Measurements from ENCODE around the gene DYNLRB1. TPM values are rescaled to one million over a fixed set of nuclear protein-coding genes. Genes with fewer than 3 reads are reported as not detected.
A peak's percentile ranks its signal among the peaks of the same experiment; 100 is the strongest.

DYNLRB1 gene
- total and polyA plus RNA-seq, 9 of the 15 experiments (the other 6 are each of a cell fraction or from before 2014, with no cell fraction given) = 48.7 to 358 (median 121) TPM

- Histone ChIP-seq H3K79me2 (ENCODE audit: control insufficient read depth, insufficient read depth, low read length) (no peaks in the 10 kb centered on the region), H3K4me3 (peak overlapping the region; percentile 34), H3K9ac (ENCODE audit: insufficient read depth in 1 of 2, low read depth in 2 of 2, low read length in 2 of 2) (peak overlapping the region; percentile 46 to 87), H3K9me3 (replicated peaks; ENCODE audit: control insufficient read depth, insufficient read depth, low read depth, low read length) (no peaks in the 10 kb centered on the region), H4K20me1 (replicated peaks; ENCODE audit: control insufficient read depth, insufficient read depth, low read length) (no peaks in the 10 kb centered on the region), H3K36me3 (ENCODE audit: control insufficient read depth, insufficient read depth, low read length) (peaks cover 11% of the 10 kb centered on the region; the same call in 1 of the 3 replicates), H3K27me3 (ENCODE audit: control insufficient read depth in 2 of 2, insufficient read depth in 2 of 2, low read length in 2 of 2) (no peaks in the 10 kb centered on the region), H3K9me1 (ENCODE audit: control insufficient read depth, insufficient read depth, low read length) (no peaks in the 10 kb centered on the region), H3K4me2 (ENCODE audit: insufficient read depth, low read length) (peak overlapping the region; percentile 46; the same call in 1 of the 2 replicates), H3K27ac (ENCODE audit: extremely low read depth, low read depth, low read length) (peak overlapping the region; percentile 54; the same call in 2 of the 3 replicates), H2AFZ (ENCODE audit: low read depth, low read length) (0 out of 2 replicates have a peak overlapping the region, but pooled peaks have one; percentile 50), H3K4me1 (replicated peaks in 1 of 2; ENCODE audit: control insufficient read depth in 2 of 2, insufficient read depth in 2 of 2, low read length in 2 of 2) (peaks cover 2 to 19% of the 10 kb centered on the region in 2 experiments; a peak in 3 of 5 replicates)
- TF ChIP-seq ZNF79 (CRISPR knock-in tag; IDR thresholded peaks at IDR 0.05; ENCODE audit: low read depth) = no peak
- TF ChIP-seq PHF20 (IDR thresholded peaks at IDR 0.05; ENCODE audit: partially characterized antibody) = no peak
- intact Hi-C loops (cut with micrococcal nuclease) = no loop called here
- DNase-seq (ENCODE audit: extremely low read depth in 1 of 4, low spot score in 3 of 4) (no peak), ATAC-seq (no peak), FAIRE-seq (no peak)
- CTCF ChIA-PET (ENCODE audit: low intra/inter-chr PET ratio) = no interaction called here
- in situ Hi-C loops (cut with MboI) = no loop called here
- POLR2A ChIA-PET = interaction anchor here (0.6 to 1.5 kb wide), 6 partner anchors 10 to 139 kb away, joined by 3 to 7 read pairs (median 4); no protein-coding TSS in a partner anchor
- 74% methylated on average over 10 of the region's 11 CpGs for WGBS (ENCODE audit: insufficient coverage, low coverage, missing lambda C conversion rate)
- BruUV-seq (replicated peaks) = no TSS peak
Observed at GRCh38 chr20:34557936-34558319, 41.7 kb downstream of the DYNLRB1 start.

GRCh38 chr20:34558320-34559218, 42.3 kb downstream of the DYNLRB1 start, which contains the start of gene MAP1LC3A:
MAP1LC3A (plus strand) TSS chr20:34558718; CDS start chr20:34558869, 151 bp downstream.
- no peaks in the 10 kb centered on the region for H4K20me1 ChIP-seq (replicated peaks; ENCODE audit: control insufficient read depth, insufficient read depth, low read length)
- no peaks in the 10 kb centered on the region for H3K27me3 ChIP-seq (ENCODE audit: control insufficient read depth in 2 of 2, insufficient read depth in 2 of 2, low read length in 2 of 2)
- no peak for FAIRE-seq
- H3K36me3 ChIP-seq (ENCODE audit: control insufficient read depth, insufficient read depth, low read length) = peaks cover 11% of the 10 kb centered on the region; the same call in 1 of the 3 replicates
- in situ Hi-C loops (cut with MboI) (no loop called here), intact Hi-C loops (cut with micrococcal nuclease) (no loop called here)
- H3K9me3 ChIP-seq (replicated peaks; ENCODE audit: control insufficient read depth, insufficient read depth, low read depth, low read length) = no peaks in the 10 kb centered on the region
- peak within 1 kb of the TSS; percentile 34 for H3K4me3 ChIP-seq
- peak within 1 kb of the TSS; percentile 54; the same call in 2 of the 3 replicates for H3K27ac ChIP-seq (ENCODE audit: extremely low read depth, low read depth, low read length)
- no peaks in the 10 kb centered on the region for H3K9me1 ChIP-seq (ENCODE audit: control insufficient read depth, insufficient read depth, low read length)
- 0 out of 2 replicates have a peak within 1 kb of the TSS, but pooled peaks have one; percentile 50 for H2AFZ ChIP-seq (ENCODE audit: low read depth, low read length)
- ChIA-PET POLR2A (interaction anchor here (0.7 to 1.2 kb wide), 2 partner anchors 10 to 17 kb away, joined by 6 to 7 read pairs; no protein-coding TSS in a partner anchor), CTCF (ENCODE audit: low intra/inter-chr PET ratio) (no interaction called here)
- ATAC-seq = peak; percentile 70
- no peaks in the 10 kb centered on the region for H3K79me2 ChIP-seq (ENCODE audit: control insufficient read depth, insufficient read depth, low read length)
- peak; percentile 57 to 68 (median 62) for DNase-seq (ENCODE audit: extremely low read depth in 1 of 4, low spot score in 3 of 4)
- H3K4me2 ChIP-seq (ENCODE audit: insufficient read depth, low read length) = peak within 1 kb of the TSS; percentile 46; the same call in 1 of the 2 replicates
- H3K9ac ChIP-seq (ENCODE audit: insufficient read depth in 1 of 2, low read depth in 2 of 2, low read length in 2 of 2) = peak within 1 kb of the TSS; percentile 46 to 87
- H3K4me1 ChIP-seq (replicated peaks in 1 of 2; ENCODE audit: control insufficient read depth in 2 of 2, insufficient read depth in 2 of 2, low read length in 2 of 2) = peaks cover 2 to 19% of the 10 kb centered on the region in 2 experiments; a peak in 3 of 5 replicates
- no TSS peak for BruUV-seq (replicated peaks)
- 79% methylated on average over 34 of the region's 103 CpGs for WGBS (ENCODE audit: insufficient coverage, low coverage, missing lambda C conversion rate)
- no peak for TF ChIP-seq MAFG (tag; conservative IDR thresholded peaks at IDR 0.05)
- peak; percentile 29; the same call in 1 of the 2 replicates for TF ChIP-seq CXXC5 (CRISPR knock-in tag; IDR thresholded peaks at IDR 0.05)
- peak; percentile 83 for TF ChIP-seq CREB1 (IDR thresholded peaks at IDR 0.05)
- no peak for TF ChIP-seq CREB1 (CRISPR knock-in tag; IDR thresholded peaks at IDR 0.05)
- peak; percentile 58 for TF ChIP-seq POLR2G (IDR thresholded peaks at IDR 0.05; ENCODE audit: low read depth, low read length)
- TF ChIP-seq NEUROD1 (IDR thresholded peaks at IDR 0.05; ENCODE audit: borderline replicate concordance, low read depth, low read length, partially characterized antibody) = no peak
- peak; percentile 86 for TF ChIP-seq CREM (IDR thresholded peaks at IDR 0.05; ENCODE audit: low read depth)
- no peak for TF ChIP-seq FOSL1 (tag; conservative IDR thresholded peaks at IDR 0.05)
- TF ChIP-seq ATF1 (CRISPR knock-in tag; IDR thresholded peaks at IDR 0.05) = no peak; the same call in 1 of the 2 replicates
- TF ChIP-seq ATF1 (tag; IDR thresholded peaks at IDR 0.05) = peak; percentile 95
- TF ChIP-seq RBFOX2 (IDR thresholded peaks at IDR 0.05; ENCODE audit: low read depth, low read length) = 0 out of 2 replicates have a peak, but pooled peaks have one; percentile 31
- TF ChIP-seq SMARCA4 (IDR thresholded peaks at IDR 0.05) = no peak
- peak; percentile 65; the same call in 1 of the 2 replicates for TF ChIP-seq ATF7 (IDR thresholded peaks at IDR 0.05)

Data from K562 (cell line).